Cardiac muscle cell (in vitro differentiated cells and primary cell): ENCODE measurements around the gene HHATL. TPM values are rescaled to one million over a fixed set of nuclear protein-coding genes. Genes with fewer than 3 reads are reported as not detected.

Experiments used
- DNase-seq, 2 donors: peaks; one replicate each; pipeline versions ENCODE4 v3.0.0 to v3.0.0-alpha.2; 2010 to 2017; ENCODE audit warnings: low read depth in 1 of 2, low spot score in 1 of 2
- H3K27ac ChIP-seq: fragments of 200-600 bp; sonication (generic); 2 replicates; pipeline ENCODE4 v1.5.1; 2016
- H3K27me3 ChIP-seq: fragments of 200-600 bp; sonication (generic); 2 replicates; pipeline ENCODE4 v1.6.0; 2016; ENCODE audit warnings: control low read depth
- H3K36me3 ChIP-seq: fragments of 200-600 bp; sonication (generic); 2 replicates; pipeline ENCODE4 v1.5.1; 2016; ENCODE audit warnings: control low read depth
- H3K4me1 ChIP-seq: fragments of 200-600 bp; sonication (generic); 2 replicates; pipeline ENCODE4 v1.8.1; 2017; ENCODE audit warnings: low read depth, mild to moderate bottlenecking, mixed run types
- H3K4me3 ChIP-seq: fragments of 200-600 bp; sonication (generic); 2 replicates; pipeline ENCODE4 v1.5.1; 2016; ENCODE audit warnings: mild to moderate bottlenecking
- H3K9me3 ChIP-seq: fragments of 200-600 bp; sonication (generic); 2 replicates; pipeline ENCODE4 v1.5.1; 2017; ENCODE audit warnings: low read depth, mild to moderate bottlenecking, control low read depth
- CTCF ChIP-seq: IDR thresholded peaks from 2 replicates; pipeline ENCODE4 v1.5.1; 2012; ENCODE audit warnings: low read depth, mild to moderate bottlenecking, low read length
- polyA plus RNA-seq: library from polyadenylated mRNA; unstranded; fragments of >200 nt; fragmentation: Nextera tagmentation; extraction: Ambion mirVana; gene quantifications from 2 replicates; pipeline ENCODE4 v1.2.1, GENCODE V29; 2016
- total RNA-seq: library from RNA; depleted of rRNA; stranded (reverse); fragments of >200 nt; gene quantifications from 2 replicates; pipeline ENCODE4 v1.2.3, GENCODE V29; 2016

The HHATL gene
- total and polyA plus RNA-seq, 2 experiments from 2014 or later = 7.8 to 8.1 TPM

GRCh38 chr3:42742688-42743087 is 40.1 kb upstream of the HHATL start:
- no peak for TF ChIP-seq CTCF
- Histone ChIP-seq H3K9me3 (no peaks in the 10 kb centered on the region), H3K36me3 (no peaks in the 10 kb centered on the region), H3K27ac (no peak overlapping the region), H3K27me3 (no peaks in the 10 kb centered on the region), H3K4me3 (no peak overlapping the region), H3K4me1 (peaks cover 20% of the 10 kb centered on the region)
- DNase-seq = no peak

GRCh38 chr3:42742259-42742658 is 39.7 kb upstream of the HHATL start:
- no peak for TF ChIP-seq CTCF
- Histone ChIP-seq H3K4me1 (peaks cover 20% of the 10 kb centered on the region), H3K36me3 (no peaks in the 10 kb centered on the region), H3K27ac (no peak overlapping the region), H3K9me3 (no peaks in the 10 kb centered on the region), H3K4me3 (no peak overlapping the region), H3K27me3 (no peaks in the 10 kb centered on the region)
- no peak for DNase-seq

GRCh38 chr3:42741796-42742195 is 39.2 kb upstream of the HHATL start:
- no peak overlapping the region for H3K4me3 ChIP-seq
- H3K27ac ChIP-seq = no peak overlapping the region
- H3K36me3 ChIP-seq = no peaks in the 10 kb centered on the region
- DNase-seq = no peak
- H3K4me1 ChIP-seq = peaks cover 18% of the 10 kb centered on the region
- no peaks in the 10 kb centered on the region for H3K9me3 ChIP-seq
- no peak for TF ChIP-seq CTCF
- H3K27me3 ChIP-seq = no peaks in the 10 kb centered on the region

GRCh38 chr3:42739401-42740158 is 37.0 kb upstream of the HHATL start:
- Histone ChIP-seq H3K4me3 (no peak overlapping the region), H3K4me1 (peaks cover 10% of the 10 kb centered on the region), H3K27ac (peak overlapping the region; percentile 73), H3K27me3 (no peaks in the 10 kb centered on the region), H3K9me3 (no peaks in the 10 kb centered on the region), H3K36me3 (no peaks in the 10 kb centered on the region)
- no peak for TF ChIP-seq CTCF
- peak in 1 of 2 donors; percentile 82 for DNase-seq

GRCh38 chr3:42736531-42736930 is 33.9 kb upstream of the HHATL start:
- Histone ChIP-seq H3K27ac (no peak overlapping the region), H3K27me3 (no peaks in the 10 kb centered on the region), H3K36me3 (no peaks in the 10 kb centered on the region), H3K4me3 (no peak overlapping the region), H3K4me1 (peaks cover 16% of the 10 kb centered on the region), H3K9me3 (no peaks in the 10 kb centered on the region)
- no peak for DNase-seq
- no peak for TF ChIP-seq CTCF
